Fibroblast of villous mesenchyme (primary cell): Measurements from ENCODE around the gene SLC4A7. TPM values are rescaled to one million over a fixed set of nuclear protein-coding genes. Genes with fewer than 3 reads are reported as not detected.

ENCODE experiments used
- DNase-seq: peaks from one replicate; pipeline ENCODE4 v3.0.0-alpha.2; 2010; ENCODE audit warnings: low read depth
- H3K4me3 ChIP-seq: 2 replicates; pipeline ENCODE4 v1.5.1; 2011; ENCODE audit warnings: low read depth, mild to moderate bottlenecking, low read length
- total RNA-seq: library from RNA; depleted of rRNA; stranded (reverse); fragments of >200 nt; gene quantifications from 2 replicates; pipeline ENCODE4 v1.2.3, GENCODE V29; 2012
- TF ChIP-seq, protein P1 (sequence below): IDR thresholded peaks from 2 replicates; pipeline ENCODE4 v1.5.1; 2012; ENCODE audit warnings: low read depth, mild to moderate bottlenecking, low read length; ENCODE audit not compliant: insufficient read depth

SLC4A7 gene
- total RNA-seq, 1 donor, result 78.2 TPM

DNA sequence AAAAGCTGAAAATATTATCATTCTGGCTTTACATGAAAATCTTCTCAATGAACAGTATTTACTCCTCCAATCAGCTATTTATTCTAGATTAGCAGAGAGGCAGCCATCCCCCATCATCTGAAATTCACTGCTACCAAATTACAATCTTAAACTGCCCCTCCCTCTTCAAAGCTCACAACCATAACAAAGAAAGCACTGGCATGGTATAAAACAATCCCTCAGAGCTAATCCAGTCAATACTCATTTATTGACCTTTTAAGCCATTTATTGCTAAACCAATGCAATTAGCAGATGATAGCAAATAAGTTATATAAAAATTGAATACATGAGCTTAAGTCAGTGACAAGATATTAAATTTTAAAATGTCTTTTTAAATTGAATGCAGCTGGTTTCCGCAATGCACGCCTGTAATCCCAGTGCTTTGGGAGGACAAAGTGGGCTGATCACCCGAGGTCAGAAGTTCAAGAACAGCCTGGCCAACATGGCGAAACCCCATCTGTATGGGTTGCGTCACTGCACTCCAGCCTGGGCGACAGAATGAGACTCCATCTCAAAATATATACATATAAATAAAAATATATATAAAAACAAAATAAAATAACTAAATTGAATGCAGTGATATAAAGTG is 12.1 kb downstream of the SLC4A7 start:
- H3K4me3 ChIP-seq, result no peak overlapping the region
- DNase-seq, result peak; percentile 55
- TF ChIP-seq, protein P1, sequence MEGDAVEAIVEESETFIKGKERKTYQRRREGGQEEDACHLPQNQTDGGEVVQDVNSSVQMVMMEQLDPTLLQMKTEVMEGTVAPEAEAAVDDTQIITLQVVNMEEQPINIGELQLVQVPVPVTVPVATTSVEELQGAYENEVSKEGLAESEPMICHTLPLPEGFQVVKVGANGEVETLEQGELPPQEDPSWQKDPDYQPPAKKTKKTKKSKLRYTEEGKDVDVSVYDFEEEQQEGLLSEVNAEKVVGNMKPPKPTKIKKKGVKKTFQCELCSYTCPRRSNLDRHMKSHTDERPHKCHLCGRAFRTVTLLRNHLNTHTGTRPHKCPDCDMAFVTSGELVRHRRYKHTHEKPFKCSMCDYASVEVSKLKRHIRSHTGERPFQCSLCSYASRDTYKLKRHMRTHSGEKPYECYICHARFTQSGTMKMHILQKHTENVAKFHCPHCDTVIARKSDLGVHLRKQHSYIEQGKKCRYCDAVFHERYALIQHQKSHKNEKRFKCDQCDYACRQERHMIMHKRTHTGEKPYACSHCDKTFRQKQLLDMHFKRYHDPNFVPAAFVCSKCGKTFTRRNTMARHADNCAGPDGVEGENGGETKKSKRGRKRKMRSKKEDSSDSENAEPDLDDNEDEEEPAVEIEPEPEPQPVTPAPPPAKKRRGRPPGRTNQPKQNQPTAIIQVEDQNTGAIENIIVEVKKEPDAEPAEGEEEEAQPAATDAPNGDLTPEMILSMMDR, result no peak

DNA sequence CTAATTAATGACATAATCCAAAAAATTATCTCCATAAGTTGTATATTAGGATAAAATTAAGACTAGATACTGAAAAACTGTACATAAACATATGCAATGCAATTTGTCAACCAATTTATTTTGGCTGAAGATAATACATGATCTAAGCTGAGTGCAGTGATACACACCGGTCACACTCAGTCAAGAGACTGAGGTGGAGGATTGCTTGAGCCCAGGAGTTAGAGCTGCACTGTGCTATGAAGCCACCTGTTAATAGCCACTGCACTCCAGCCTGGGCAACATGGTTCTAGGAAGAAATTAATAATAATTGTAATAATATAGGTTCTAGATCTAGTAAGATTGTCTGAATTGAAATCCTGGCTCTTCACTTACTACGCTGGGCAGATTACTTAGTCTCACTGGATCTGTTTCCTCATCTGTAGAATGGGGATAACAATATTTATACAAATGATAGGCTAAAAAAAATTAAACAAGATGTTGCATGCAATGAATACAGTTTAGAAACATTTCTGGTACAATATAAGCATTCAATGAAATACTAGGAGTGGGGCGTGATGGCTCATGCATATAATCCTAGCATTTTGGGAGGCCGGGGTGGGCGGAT is 15.8 kb downstream of the SLC4A7 start:
- TF ChIP-seq, protein P1, result no peak
- no peak overlapping the region for H3K4me3 ChIP-seq
- no peak for DNase-seq

DNA sequence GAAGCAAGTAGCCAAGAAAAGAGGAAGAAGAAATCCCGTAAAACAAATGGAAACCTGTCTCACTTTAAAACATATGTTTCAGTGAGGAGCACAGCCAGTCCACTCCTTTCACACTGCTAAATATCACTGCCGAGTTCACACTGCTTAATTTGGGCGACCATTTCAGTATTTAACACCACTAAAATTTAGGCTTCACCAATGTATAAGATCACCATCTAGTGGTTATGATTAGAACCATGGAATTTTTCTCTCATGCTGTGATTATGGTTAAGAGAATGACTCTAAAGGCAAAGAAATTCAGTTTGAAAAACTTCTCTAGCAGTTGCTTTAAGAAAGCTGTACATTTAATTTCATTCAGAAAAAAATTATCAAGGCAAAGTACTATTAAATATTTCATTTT is 16.6 kb downstream of the SLC4A7 start:
- TF ChIP-seq, protein P1, result peak; percentile 64
- no peak overlapping the region for H3K4me3 ChIP-seq
- peak; percentile 72 for DNase-seq

DNA sequence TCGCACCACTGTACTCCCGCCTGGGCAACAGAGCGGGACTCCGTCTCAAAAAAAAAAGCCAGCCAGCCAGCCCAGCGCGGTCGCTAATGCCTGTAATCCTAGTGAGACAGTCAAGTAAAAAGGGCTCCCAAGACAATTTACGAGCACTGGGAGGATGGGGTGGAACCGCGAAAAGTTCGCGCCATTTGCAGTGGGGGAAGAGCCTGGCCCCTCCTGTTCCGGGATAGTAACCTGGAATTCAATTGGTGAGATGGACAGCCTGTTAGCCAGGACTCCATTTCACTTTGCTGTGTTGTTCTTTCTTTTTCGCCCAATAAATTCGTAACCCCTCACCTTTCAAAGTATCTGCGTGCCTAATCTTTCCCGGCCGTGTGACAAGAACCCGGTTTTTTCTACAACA is 19.5 kb downstream of the SLC4A7 start:
- peak overlapping the region; percentile 55 for H3K4me3 ChIP-seq
- peak; percentile 84 for DNase-seq
- TF ChIP-seq, protein P1, result no peak

DNA sequence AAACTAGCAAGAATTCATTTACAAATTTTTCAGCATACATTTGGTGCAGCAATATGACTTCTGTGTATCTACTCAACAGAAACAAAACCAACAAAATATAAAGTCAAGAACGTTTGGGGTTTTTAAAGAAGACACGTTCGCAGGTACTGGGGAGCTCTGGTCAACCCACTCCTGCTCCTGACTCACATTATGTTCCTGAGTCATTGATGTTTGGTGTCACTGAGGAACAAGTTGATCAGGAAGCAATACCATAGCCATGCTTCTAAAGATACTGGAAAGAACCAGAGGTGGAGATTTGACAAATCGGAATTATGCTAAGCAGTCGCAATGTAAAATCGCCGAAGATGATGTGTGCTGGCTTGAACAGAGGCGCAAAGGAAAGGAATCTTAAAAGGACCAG is 22.0 kb downstream of the SLC4A7 start:
- TF ChIP-seq, protein P1, result no peak
- no peak for DNase-seq
- H3K4me3 ChIP-seq, result no peak overlapping the region

DNA sequence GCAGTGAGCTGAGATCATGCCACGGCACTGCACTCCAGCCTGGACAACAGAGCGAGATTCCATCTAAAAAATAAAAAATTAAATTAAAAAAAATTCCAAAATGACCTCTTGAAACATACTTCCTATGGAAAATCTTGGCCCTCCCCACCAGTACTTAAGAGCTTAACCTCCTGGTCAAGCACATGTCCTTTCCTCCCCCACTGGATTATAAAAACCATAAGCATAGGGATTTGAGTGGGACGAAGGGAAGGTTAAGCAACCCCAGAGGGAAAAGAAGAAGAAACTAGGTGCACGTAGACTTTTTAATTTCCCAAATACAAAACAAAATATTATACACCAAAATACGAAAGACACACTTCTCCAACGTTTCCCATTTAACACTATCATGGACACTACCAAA is 25.3 kb downstream of the SLC4A7 start:
- no peak overlapping the region for H3K4me3 ChIP-seq
- TF ChIP-seq, protein P1, result no peak
- peak; percentile 88 for DNase-seq
